ENCODE data around the gene GNAI3. TPM values are rescaled to one million over a fixed set of nuclear protein-coding genes. Genes with fewer than 3 reads are reported as not detected.

Gene GNAI3
- total and polyA plus RNA-seq, 10 of the 15 experiments (the other 5 are each of a cell fraction or from before 2014, with no cell fraction given), result 5.9 to 13.8 (median 8.0) TPM

DNA sequence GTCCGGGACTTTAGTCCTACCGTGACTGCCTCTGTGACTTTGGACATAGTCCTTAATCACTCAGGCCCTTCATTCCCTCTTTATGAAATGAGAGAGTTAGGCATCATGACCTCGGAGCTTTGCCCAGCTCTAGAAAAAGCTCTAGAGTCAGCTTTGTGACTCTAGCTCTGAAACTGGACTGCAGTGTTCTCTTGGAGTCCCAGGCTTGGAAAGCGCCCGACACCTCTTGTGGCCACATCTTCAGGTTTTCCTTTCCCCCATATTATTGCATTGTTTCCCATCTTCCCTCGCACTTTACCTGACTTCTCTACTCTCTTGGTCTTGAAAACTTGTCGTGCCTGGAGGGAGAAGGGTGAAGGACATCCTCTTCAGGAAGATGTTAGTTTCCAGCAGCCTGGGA is 26.4 kb upstream of the GNAI3 start:
- ChIA-PET CTCF (interaction anchor here (1.0 to 21.3 kb wide), 3 partner anchors 10 to 21 kb away, joined by 3 to 1280 read pairs (median 7); partner anchors contain the start of genes AMIGO1 and CYB561D1), SMC1A (ENCODE audit: uncharacterized antibody, unreplicated experiment) (interaction anchor here (12.8 kb wide), 1 partner anchor 13 kb away, joined by 205 read pairs; the partner anchor contains the start of gene AMIGO1), POLR2A (no interaction called here), RAD21 (ENCODE audit: unreplicated experiment) (interaction anchor here (1.0 to 1.2 kb wide), 2 partner anchors 8 to 13 kb away, joined by 3 read pairs; no protein-coding TSS in a partner anchor)
- in situ Hi-C loops (cut with MboI) (no loop called here), intact Hi-C loops (cut with micrococcal nuclease; ENCODE audit: unreplicated experiment) (no loop called here)
- Histone ChIP-seq H3K79me2 (ENCODE audit: control insufficient read depth, insufficient read depth, low read length) (no peaks in the 10 kb centered on the region), H3K27me3 (replicated peaks in 1 of 2; ENCODE audit: control insufficient read depth in 2 of 2, insufficient read depth in 2 of 2, low read length in 1 of 2) (peaks cover 0 to 3% of the 10 kb centered on the region in 2 experiments; a peak in 3 of 4 replicates), H3K9ac (ENCODE audit: control insufficient read depth, insufficient read depth, low read length) (no peak overlapping the region), H3K27ac (ENCODE audit: control insufficient read depth, insufficient read depth) (no peak overlapping the region), H3K4me1 (ENCODE audit: control insufficient read depth, insufficient read depth, low read length) (peaks cover 5% of the 10 kb centered on the region), H4K20me1 (ENCODE audit: control insufficient read depth, insufficient read depth) (no peaks in the 10 kb centered on the region), H3K4me3 (no peak overlapping the region), H2AFZ (ENCODE audit: control insufficient read depth, low read depth, low read length) (no peak overlapping the region), H3K36me3 (ENCODE audit: control insufficient read depth in 2 of 2, insufficient read depth in 2 of 2, low read length in 1 of 2) (no peaks in the 10 kb centered on the region), H3K4me2 (ENCODE audit: control insufficient read depth, insufficient read depth) (no peak overlapping the region), H3K9me3 (replicated peaks; ENCODE audit: control insufficient read depth, insufficient read depth, low read length) (no peaks in the 10 kb centered on the region)
- FAIRE-seq, result no peak
- no TSS peak for BruUV-seq (replicated peaks)
- ATAC-seq, result no peak
- 45% methylated on average over 7 of the region's 7 CpGs for WGBS (ENCODE audit: insufficient coverage, insufficient replicate concordance, low lambda C conversion rate, missing lambda C conversion rate)
- DNase-seq (ENCODE audit: low read depth, low spot score), result no peak
- no peak for TF ChIP-seq RUNX3 (IDR thresholded peaks at IDR 0.05; ENCODE audit: low read length)
- TF ChIP-seq NR2C1 (IDR thresholded peaks at IDR 0.05), result no peak
- TF ChIP-seq, protein P1, sequence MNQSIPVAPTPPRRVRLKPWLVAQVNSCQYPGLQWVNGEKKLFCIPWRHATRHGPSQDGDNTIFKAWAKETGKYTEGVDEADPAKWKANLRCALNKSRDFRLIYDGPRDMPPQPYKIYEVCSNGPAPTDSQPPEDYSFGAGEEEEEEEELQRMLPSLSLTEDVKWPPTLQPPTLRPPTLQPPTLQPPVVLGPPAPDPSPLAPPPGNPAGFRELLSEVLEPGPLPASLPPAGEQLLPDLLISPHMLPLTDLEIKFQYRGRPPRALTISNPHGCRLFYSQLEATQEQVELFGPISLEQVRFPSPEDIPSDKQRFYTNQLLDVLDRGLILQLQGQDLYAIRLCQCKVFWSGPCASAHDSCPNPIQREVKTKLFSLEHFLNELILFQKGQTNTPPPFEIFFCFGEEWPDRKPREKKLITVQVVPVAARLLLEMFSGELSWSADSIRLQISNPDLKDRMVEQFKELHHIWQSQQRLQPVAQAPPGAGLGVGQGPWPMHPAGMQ (IDR thresholded peaks at IDR 0.05; ENCODE audit: borderline replicate concordance), result no peak
- TF ChIP-seq, protein P2, sequence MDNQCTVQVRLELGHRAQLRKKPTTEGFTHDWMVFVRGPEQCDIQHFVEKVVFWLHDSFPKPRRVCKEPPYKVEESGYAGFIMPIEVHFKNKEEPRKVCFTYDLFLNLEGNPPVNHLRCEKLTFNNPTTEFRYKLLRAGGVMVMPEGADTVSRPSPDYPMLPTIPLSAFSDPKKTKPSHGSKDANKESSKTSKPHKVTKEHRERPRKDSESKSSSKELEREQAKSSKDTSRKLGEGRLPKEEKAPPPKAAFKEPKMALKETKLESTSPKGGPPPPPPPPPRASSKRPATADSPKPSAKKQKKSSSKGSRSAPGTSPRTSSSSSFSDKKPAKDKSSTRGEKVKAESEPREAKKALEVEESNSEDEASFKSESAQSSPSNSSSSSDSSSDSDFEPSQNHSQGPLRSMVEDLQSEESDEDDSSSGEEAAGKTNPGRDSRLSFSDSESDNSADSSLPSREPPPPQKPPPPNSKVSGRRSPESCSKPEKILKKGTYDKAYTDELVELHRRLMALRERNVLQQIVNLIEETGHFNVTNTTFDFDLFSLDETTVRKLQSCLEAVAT (IDR thresholded peaks at IDR 0.05), result no peak
- TF ChIP-seq IKZF2 (IDR thresholded peaks at IDR 0.05), result no peak
- TF ChIP-seq, protein P3, sequence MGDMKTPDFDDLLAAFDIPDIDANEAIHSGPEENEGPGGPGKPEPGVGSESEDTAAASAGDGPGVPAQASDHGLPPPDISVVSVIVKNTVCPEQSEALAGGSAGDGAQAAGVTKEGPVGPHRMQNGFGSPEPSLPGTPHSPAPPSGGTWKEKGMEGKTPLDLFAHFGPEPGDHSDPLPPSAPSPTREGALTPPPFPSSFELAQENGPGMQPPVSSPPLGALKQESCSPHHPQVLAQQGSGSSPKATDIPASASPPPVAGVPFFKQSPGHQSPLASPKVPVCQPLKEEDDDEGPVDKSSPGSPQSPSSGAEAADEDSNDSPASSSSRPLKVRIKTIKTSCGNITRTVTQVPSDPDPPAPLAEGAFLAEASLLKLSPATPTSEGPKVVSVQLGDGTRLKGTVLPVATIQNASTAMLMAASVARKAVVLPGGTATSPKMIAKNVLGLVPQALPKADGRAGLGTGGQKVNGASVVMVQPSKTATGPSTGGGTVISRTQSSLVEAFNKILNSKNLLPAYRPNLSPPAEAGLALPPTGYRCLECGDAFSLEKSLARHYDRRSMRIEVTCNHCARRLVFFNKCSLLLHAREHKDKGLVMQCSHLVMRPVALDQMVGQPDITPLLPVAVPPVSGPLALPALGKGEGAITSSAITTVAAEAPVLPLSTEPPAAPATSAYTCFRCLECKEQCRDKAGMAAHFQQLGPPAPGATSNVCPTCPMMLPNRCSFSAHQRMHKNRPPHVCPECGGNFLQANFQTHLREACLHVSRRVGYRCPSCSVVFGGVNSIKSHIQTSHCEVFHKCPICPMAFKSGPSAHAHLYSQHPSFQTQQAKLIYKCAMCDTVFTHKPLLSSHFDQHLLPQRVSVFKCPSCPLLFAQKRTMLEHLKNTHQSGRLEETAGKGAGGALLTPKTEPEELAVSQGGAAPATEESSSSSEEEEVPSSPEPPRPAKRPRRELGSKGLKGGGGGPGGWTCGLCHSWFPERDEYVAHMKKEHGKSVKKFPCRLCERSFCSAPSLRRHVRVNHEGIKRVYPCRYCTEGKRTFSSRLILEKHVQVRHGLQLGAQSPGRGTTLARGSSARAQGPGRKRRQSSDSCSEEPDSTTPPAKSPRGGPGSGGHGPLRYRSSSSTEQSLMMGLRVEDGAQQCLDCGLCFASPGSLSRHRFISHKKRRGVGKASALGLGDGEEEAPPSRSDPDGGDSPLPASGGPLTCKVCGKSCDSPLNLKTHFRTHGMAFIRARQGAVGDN (IDR thresholded peaks at IDR 0.05), result no peak
- no peak for TF ChIP-seq DPF2 (IDR thresholded peaks at IDR 0.05)
- TF ChIP-seq, protein P4, sequence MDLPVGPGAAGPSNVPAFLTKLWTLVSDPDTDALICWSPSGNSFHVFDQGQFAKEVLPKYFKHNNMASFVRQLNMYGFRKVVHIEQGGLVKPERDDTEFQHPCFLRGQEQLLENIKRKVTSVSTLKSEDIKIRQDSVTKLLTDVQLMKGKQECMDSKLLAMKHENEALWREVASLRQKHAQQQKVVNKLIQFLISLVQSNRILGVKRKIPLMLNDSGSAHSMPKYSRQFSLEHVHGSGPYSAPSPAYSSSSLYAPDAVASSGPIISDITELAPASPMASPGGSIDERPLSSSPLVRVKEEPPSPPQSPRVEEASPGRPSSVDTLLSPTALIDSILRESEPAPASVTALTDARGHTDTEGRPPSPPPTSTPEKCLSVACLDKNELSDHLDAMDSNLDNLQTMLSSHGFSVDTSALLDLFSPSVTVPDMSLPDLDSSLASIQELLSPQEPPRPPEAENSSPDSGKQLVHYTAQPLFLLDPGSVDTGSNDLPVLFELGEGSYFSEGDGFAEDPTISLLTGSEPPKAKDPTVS (IDR thresholded peaks at IDR 0.05; ENCODE audit: low read depth, low read length), result no peak
- TF ChIP-seq, protein P5, sequence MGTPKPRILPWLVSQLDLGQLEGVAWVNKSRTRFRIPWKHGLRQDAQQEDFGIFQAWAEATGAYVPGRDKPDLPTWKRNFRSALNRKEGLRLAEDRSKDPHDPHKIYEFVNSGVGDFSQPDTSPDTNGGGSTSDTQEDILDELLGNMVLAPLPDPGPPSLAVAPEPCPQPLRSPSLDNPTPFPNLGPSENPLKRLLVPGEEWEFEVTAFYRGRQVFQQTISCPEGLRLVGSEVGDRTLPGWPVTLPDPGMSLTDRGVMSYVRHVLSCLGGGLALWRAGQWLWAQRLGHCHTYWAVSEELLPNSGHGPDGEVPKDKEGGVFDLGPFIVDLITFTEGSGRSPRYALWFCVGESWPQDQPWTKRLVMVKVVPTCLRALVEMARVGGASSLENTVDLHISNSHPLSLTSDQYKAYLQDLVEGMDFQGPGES (IDR thresholded peaks at IDR 0.05), result no peak
- TF ChIP-seq LARP7 (IDR thresholded peaks at IDR 0.05), result no peak
- TF ChIP-seq PAX8 (IDR thresholded peaks at IDR 0.05), result no peak
- no peak for TF ChIP-seq NFYA (IDR thresholded peaks at IDR 0.05; ENCODE audit: borderline replicate concordance, low read depth, low read length)
